Right lobe of liver (tissue), 6 donors: ENCODE data around the gene FAXDC2. TPM values are rescaled to one million over a fixed set of nuclear protein-coding genes. Genes with fewer than 3 reads are reported as not detected.
A peak's percentile ranks its signal among the peaks of the same experiment; 100 is the strongest.
"Not testable (repeated sequence)": the region's sequence is repeated elsewhere in the genome, so short reads cannot be mapped to it uniquely, and the experiment has no call there.

Source experiments
- ATAC-seq, 4 donors: fragments of 200-7000 bp; cut with Tn5 transposase; one replicate each; pipeline ENCODE4 v1.9.1; 2020; ENCODE audit warnings: mild to moderate bottlenecking in 4 of 4, moderate library complexity in 4 of 4
- DNase-seq, 3 donors: peaks; one replicate each; pipeline ENCODE4 v3.0.0-alpha.2; 2020
- H3K27ac ChIP-seq, 3 donors: fragments of 200-600 bp; one replicate each; pipeline ENCODE4 v1.8.0; 2022
- H3K27me3 ChIP-seq, 2 donors: fragments of 200-600 bp; one replicate each; pipeline ENCODE4 v1.8.0; 2022
- H3K36me3 ChIP-seq, 4 donors: fragments of 200-600 bp; sonication (generic) in 1 of 4; one replicate each; pipeline versions ENCODE4 v1.5.1 to v1.8.0; 2017 to 2022; ENCODE audit warnings: control low read depth in 1 of 4
- H3K4me1 ChIP-seq, 4 donors: fragments of 200-600 bp; sonication (generic) in 1 of 4; one replicate each; pipeline versions ENCODE4 v1.5.1 to v1.8.0; 2017 to 2022; ENCODE audit warnings: control low read depth in 1 of 4
- H3K4me3 ChIP-seq, 3 donors: fragments of 200-600 bp; one replicate each; pipeline ENCODE4 v1.8.0; 2022
- H3K9me3 ChIP-seq, 4 donors: fragments of 200-600 bp; sonication (generic) in 1 of 4; one replicate each; pipeline versions ENCODE4 v1.5.1 to v1.8.0; 2017 to 2022; ENCODE audit warnings: control low read depth in 1 of 4
- POLR2A ChIP-seq: fragments of 450-650 bp; IDR thresholded peaks from one replicate; pipeline ENCODE4 v1.6.1; 2017; ENCODE audit warnings: antibody characterized with exemption, mild to moderate bottlenecking
- WGBS: methylation state at CpG from one replicate; pipeline ENCODE4 v1.1.6; 2018; ENCODE audit warnings: low coverage, low lambda C conversion rate; ENCODE audit not compliant: insufficient coverage; ENCODE audit errors: missing lambda C conversion rate; 5-methylcytosine and 5-hydroxymethylcytosine counted together
- intact Hi-C, 2 donors: fragments of 100-400 bp; cut with DNase I; formaldehyde crosslinking; loops; one replicate each; pipeline versions ENCODE4 v1.11.2 to v1.14.1; 2022
- total RNA-seq, 6 experiments: library from RNA; depleted of rRNA in 2 of 6; stranded (reverse); fragments of >200 nt in 2 of 6; fragmentation: NEBNext Ultra II Directional in 3 of 6; extraction: Animal tissue kit (Norgen Biotek cat#: 25700) in 3 of 6; gene quantifications; one replicate each; pipeline versions ENCODE4 v1.1.0 to v1.2.4, GENCODE V29; 2016 to 2023
- TF ChIP-seq, protein P1 (sequence below), 4 donors: fragments of 200-600 bp in 3 of 4; fragments of 450-650 bp in 1 of 4; IDR thresholded peaks; one replicate each; pipeline versions ENCODE4 v1.5.1 to v1.8.0; 2016 to 2022; ENCODE audit warnings: antibody characterized with exemption in 4 of 4, mild to moderate bottlenecking in 2 of 4
- donor health status: DM: no; HTN: yes; CAD: no.
- donor health status: DM: no; HTN: no; CAD: no.
- donor health status: DM: no; HTN: no; CAD: no.
- donor health status: DM: no; HTN: yes; CAD: no.
- donor health status: DM: no; HTN: yes; CAD: no.

FAXDC2 gene
- total RNA-seq, 6 experiments from 2014 or later = 27.3 to 98.1 (median 53.2) TPM

- Histone ChIP-seq H3K4me1 (peaks cover 0 to 44% (median 11%) of the 10 kb centered on the region in 4 donors), H3K27ac (no peak overlapping the region), H3K36me3 (no peaks in the 10 kb centered on the region), H3K4me3 (no peak overlapping the region), H3K9me3 (no peaks in the 10 kb centered on the region), H3K27me3 (no peaks in the 10 kb centered on the region)
- 72% methylated on average over 4 of the region's 6 CpGs for WGBS
- intact Hi-C loops = no loop called here
- DNase-seq (no peak), ATAC-seq (peak; percentile 8 to 55 (median 18))
- TF ChIP-seq, protein P1, sequence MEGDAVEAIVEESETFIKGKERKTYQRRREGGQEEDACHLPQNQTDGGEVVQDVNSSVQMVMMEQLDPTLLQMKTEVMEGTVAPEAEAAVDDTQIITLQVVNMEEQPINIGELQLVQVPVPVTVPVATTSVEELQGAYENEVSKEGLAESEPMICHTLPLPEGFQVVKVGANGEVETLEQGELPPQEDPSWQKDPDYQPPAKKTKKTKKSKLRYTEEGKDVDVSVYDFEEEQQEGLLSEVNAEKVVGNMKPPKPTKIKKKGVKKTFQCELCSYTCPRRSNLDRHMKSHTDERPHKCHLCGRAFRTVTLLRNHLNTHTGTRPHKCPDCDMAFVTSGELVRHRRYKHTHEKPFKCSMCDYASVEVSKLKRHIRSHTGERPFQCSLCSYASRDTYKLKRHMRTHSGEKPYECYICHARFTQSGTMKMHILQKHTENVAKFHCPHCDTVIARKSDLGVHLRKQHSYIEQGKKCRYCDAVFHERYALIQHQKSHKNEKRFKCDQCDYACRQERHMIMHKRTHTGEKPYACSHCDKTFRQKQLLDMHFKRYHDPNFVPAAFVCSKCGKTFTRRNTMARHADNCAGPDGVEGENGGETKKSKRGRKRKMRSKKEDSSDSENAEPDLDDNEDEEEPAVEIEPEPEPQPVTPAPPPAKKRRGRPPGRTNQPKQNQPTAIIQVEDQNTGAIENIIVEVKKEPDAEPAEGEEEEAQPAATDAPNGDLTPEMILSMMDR (IDR thresholded peaks at IDR 0.05) = no peak
- TF ChIP-seq POLR2A = no peak
Observed at GRCh38 chr5:154840435-154841272, 9.7 kb downstream of the FAXDC2 start.

DNA sequence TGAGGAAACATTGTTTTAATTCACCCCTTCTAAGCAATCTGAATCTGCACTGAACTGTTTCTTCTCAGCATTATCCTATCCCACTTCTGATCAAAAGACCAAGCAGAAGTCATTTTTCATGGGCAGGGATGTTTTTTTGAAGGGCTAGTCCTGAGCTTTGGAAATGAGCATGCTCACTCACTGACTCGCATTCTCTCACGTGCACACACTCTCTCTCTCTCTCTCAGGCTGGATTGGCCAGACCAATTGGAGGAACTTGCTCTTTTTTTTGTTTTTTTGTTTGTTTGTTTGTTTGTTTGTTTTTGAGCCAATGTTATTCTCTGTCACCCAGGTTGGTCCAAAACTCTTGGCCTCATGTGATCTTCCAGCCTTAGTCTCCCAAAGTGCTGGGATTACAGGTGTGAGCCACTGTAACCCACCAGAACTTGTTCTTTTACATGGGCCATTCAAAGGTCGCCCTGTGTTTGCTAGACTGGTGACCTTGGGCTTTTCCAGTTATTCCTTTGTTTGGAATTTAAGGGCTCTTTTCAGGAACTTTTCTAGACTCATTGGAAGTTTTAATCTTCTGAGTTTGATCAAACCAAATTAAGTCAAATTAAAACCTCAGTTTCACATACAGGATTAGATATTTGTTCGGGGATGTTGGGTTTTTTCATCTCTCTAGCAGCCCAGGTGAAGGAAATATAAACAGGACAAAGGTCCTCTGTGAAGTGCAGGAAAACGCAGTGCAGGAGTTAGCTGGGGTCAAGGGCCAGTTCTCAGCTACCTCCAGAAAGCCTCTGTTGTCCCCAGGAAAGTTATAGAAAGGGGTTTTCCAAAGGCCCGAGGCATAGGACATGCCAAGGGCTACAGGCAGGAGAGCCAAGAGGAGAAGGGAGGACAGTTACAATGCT is 13.1 kb downstream of the FAXDC2 start:
- ATAC-seq = peak; percentile 36 to 48 (median 44)
- TF ChIP-seq, protein P1 (IDR thresholded peaks at IDR 0.05) = no peak
- TF ChIP-seq POLR2A = no peak
- intact Hi-C loops = no loop called here
- no peak overlapping the region for H3K4me3 ChIP-seq
- DNase-seq = no peak
- H3K36me3 ChIP-seq = no peaks in the 10 kb centered on the region
- H3K4me1 ChIP-seq = peaks cover 0 to 53% (median 8%) of the 10 kb centered on the region in 4 donors
- H3K27me3 ChIP-seq = no peaks in the 10 kb centered on the region
- peak overlapping the region in 2 of 3 donors; percentile 73 to 90 for H3K27ac ChIP-seq
- H3K9me3 ChIP-seq = no peaks in the 10 kb centered on the region
- WGBS = 34% methylated on average over 6 of the region's 6 CpGs

DNA sequence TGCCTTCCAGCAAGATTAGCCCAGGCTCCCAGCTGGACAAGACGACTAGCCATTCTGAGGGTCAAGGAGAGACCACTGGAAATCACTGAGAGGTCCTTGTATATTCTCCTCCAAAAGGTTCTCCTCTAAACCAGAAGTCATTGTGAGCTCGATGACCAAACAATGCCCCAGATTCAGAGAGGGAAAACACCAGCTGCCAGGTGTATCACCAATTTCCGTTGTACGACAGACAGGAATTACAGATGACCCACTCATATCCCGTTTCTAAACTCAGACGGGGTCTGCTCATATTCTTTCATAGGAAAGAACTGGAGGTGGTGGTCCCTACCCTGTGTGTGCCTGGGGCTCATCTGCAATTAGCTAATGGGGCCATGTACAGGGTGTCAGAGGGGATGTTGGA is 14.2 kb downstream of the FAXDC2 start:
- DNase-seq = no peak
- ATAC-seq = no peak
- WGBS = 78% methylated on average over 5 of the region's 6 CpGs
- no peak overlapping the region for H3K4me3 ChIP-seq
- TF ChIP-seq, protein P1 (IDR thresholded peaks at IDR 0.05) = no peak
- TF ChIP-seq POLR2A = no peak
- H3K36me3 ChIP-seq = peaks cover 0 to 4% (median 1%) of the 10 kb centered on the region in 4 donors
- peaks cover 0 to 53% (median 8%) of the 10 kb centered on the region in 4 donors for H3K4me1 ChIP-seq
- no peaks in the 10 kb centered on the region for H3K9me3 ChIP-seq
- H3K27ac ChIP-seq = peak overlapping the region in 2 of 3 donors; percentile 90 to 94
- intact Hi-C loops = no loop called here
- no peaks in the 10 kb centered on the region for H3K27me3 ChIP-seq

DNA sequence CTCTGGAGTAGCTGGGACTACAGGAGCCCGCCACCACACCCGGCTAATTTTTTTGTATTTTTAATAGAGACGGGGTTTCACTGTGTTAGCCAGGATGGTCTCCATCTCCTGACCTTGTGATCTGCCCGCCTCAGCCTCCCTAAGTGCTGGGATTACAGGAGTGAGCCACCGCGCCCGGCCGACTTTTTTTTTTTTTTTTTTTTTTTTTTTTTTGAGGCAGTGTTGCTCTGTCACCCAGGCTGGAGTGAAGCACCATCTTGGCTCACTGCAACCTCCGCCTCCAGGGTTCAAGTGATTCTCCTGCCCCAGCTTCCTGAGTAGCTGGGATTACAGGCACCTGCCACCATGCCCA is 14.7 kb downstream of the FAXDC2 start:
- H3K9me3 ChIP-seq, ATAC-seq, H3K36me3 ChIP-seq, intact Hi-C loops, H3K27me3 ChIP-seq, DNase-seq: not testable (repeated sequence)
- H3K4me1 ChIP-seq = peaks cover 0 to 53% (median 8%) of the 10 kb centered on the region in 4 donors
- peak overlapping the region; percentile 47 to 94 (median 90) for H3K27ac ChIP-seq
- peak overlapping the region in 1 of 3 donors; percentile 59 for H3K4me3 ChIP-seq
- WGBS = 58% methylated on average over 4 of the region's 9 CpGs
